A549 (cell line): ENCODE data around the gene CFD. TPM values are rescaled to one million over a fixed set of nuclear protein-coding genes. Genes with fewer than 3 reads are reported as not detected.

Experiments
- ATAC-seq, 2 experiments: fragments of 200-7000 bp in 1 of 2; fragments of >200 bp in 1 of 2; cut with Nextera tagmentation in 1 of 2; cut with Tn5 transposase in 1 of 2; 3 replicates each; pipeline versions ENCODE4 v1.8.0 to v1.9.1; 2018 to 2020; ENCODE audit warnings: mild to moderate bottlenecking in 1 of 2, moderate library complexity in 1 of 2
- CTCF ChIA-PET: fragments of 300-600 bp; sonication (Branson Sonifier 250); formaldehyde crosslinking; extraction: SDS; loops from one replicate; lab custom pipeline; 2021; ENCODE audit warnings: antibody characterized with exemption, inconsistent platforms; lab: Yijun Ruan, JAX
- POLR2A ChIA-PET: fragments of 350-600 bp; formaldehyde crosslinking; extraction: SDS; loops from one replicate; lab custom pipeline; 2021; ENCODE audit warnings: antibody characterized with exemption, inconsistent platforms; lab: Yijun Ruan, JAX
- DNase-seq, 2 experiments: peaks; one replicate each; pipeline versions ENCODE4 v3.0.0 to v3.0.0-alpha.2; 2011 to 2016; ENCODE audit warnings: low read depth in 1 of 2, low spot score in 1 of 2
- FAIRE-seq: peaks from 2 replicates; lab custom pipeline; 2011; peaks lifted over from hg19 to GRCh38; lab: Jason Lieb, UNC
- H3K27ac ChIP-seq, 2 experiments: fragments of >200 bp; sonication (Bioruptor Twin); formaldehyde crosslinking; 3 replicates each; pipeline ENCODE4 v1.5.1; 2016 to 2017
- H3K4me1 ChIP-seq: fragments of >200 bp; sonication (Bioruptor Twin); formaldehyde crosslinking; 3 replicates; pipeline ENCODE4 v1.6.1; 2016
- H3K4me2 ChIP-seq: fragments of >200 bp; sonication (Bioruptor Twin); formaldehyde crosslinking; 3 replicates; pipeline ENCODE4 v1.6.1; 2016
- H3K4me3 ChIP-seq: fragments of >200 bp; sonication (Bioruptor Twin); formaldehyde crosslinking; 3 replicates; pipeline ENCODE4 v1.5.1; 2016
- H3K9me3 ChIP-seq: fragments of >200 bp; sonication (Bioruptor Twin); formaldehyde crosslinking; 3 replicates; pipeline ENCODE4 v1.6.1; 2016
- EHF ChIP-seq: fragments of 250-450 bp; sonication (Bioruptor Pico); IDR thresholded peaks from 2 replicates; pipeline ENCODE4 v1.5.0; 2020; ENCODE audit warnings: mild to moderate bottlenecking
- HOXA7 ChIP-seq: fragments of 250-450 bp; sonication (Bioruptor Pico); IDR thresholded peaks from 2 replicates; pipeline ENCODE4 v1.5.0; 2020; ENCODE audit warnings: mild to moderate bottlenecking, moderate library complexity
- JUN ChIP-seq, 2 experiments: fragments of >200 bp; sonication (Bioruptor Twin); formaldehyde crosslinking; IDR thresholded peaks; 2 replicates in 1 of 2; 3 replicates in 1 of 2; pipeline ENCODE4 v1.6.1; 2016 to 2017
- NFE2L2 ChIP-seq: fragments of 150-350 bp; conservative IDR thresholded peaks from 2 replicates; pipeline ENCODE4 v1.6.1; 2014; ENCODE audit warnings: low read length
- TFCP2L1 ChIP-seq: fragments of 250-450 bp; sonication (Bioruptor Pico); IDR thresholded peaks from 2 replicates; pipeline ENCODE4 v1.5.0; 2021; ENCODE audit warnings: mild to moderate bottlenecking
- TP53 ChIP-seq: fragments of 250-450 bp; sonication (Bioruptor Pico); IDR thresholded peaks from 2 replicates; pipeline ENCODE4 v1.5.0; 2021; ENCODE audit warnings: mild to moderate bottlenecking, moderate library complexity
- WGBS: methylation state at CpG from one replicate; pipeline ENCODE4 v1.1.6; 2017; ENCODE audit errors: missing lambda C conversion rate; 5-methylcytosine and 5-hydroxymethylcytosine counted together
- polyA plus RNA-seq, 4 experiments: library from polyadenylated mRNA; depleted of rRNA in 3 of 4; stranded (reverse); fragments of >200 nt; fragmentation: RNase III in 1 of 4; extraction: RNeasy Plus Mini Kit Qiagen cat#74134 plus additional on column Dnase treatment in 1 of 4; gene quantifications; 2 replicates in 3 of 4; 3 replicates in 1 of 4; pipeline ENCODE4 v1.2.3, GENCODE V29; 2011 to 2017
- TF ChIP-seq, protein P1 (sequence below): IDR thresholded peaks from 2 replicates; pipeline ENCODE4 v1.6.1; 2012
- TF ChIP-seq, protein P2 (sequence below): IDR thresholded peaks from 2 replicates; pipeline ENCODE4 v1.6.1; 2012
- TF ChIP-seq, protein P3 (sequence below): fragments of 200-600 bp; sonication (generic); IDR thresholded peaks from 2 replicates; pipeline ENCODE4 v1.6.1; 2016; ENCODE audit warnings: antibody characterized with exemption, mild to moderate bottlenecking, moderate library complexity

The CFD gene
- polyA plus RNA-seq, 2 of the 4 experiments (the other 2 are of a cell fraction) = 7.6 to 14.3 TPM

DNA sequence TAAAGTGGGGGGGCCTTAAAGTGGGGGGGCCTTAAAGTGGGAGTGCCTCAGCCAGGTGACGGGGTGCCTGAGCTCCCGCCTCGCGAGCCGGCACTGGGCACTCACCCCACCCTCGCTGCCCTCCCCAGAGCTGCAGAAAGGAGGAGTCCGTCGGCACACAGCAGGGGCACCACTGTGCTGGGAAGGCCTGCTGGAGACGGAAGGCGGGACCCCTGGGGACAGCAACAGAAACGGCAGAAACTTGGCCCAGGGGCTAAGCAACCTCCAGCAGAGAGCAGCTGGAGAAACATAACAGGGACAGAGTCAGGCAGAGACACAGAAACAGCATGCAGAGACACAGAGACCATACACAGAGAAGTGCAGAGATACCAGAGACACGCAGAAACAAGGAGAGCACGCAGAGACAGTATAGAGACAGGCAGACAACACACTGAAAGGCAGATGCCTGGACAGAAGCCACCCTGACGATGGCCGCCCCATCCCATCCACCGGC lies 7.9 kb downstream of the CFD start:
- FAIRE-seq (no peak), DNase-seq (no peak), ATAC-seq (no peak)
- 70% methylated on average over 5 of the region's 16 CpGs for WGBS
- H3K9me3 ChIP-seq = no peaks in the 10 kb centered on the region
- H3K27ac ChIP-seq = peak overlapping the region in 1 of 2 experiments; percentile 95; a peak in 2 of 6 replicates
- peaks cover 39% of the 10 kb centered on the region for H3K4me1 ChIP-seq
- ChIA-PET POLR2A (no interaction called here), CTCF (interaction anchor here (1.0 to 3.1 kb wide), 2 partner anchors 8 to 10 kb away, joined by 5 to 13 read pairs; partner anchors contain the start of gene CFD)
- H3K4me2 ChIP-seq = no peak overlapping the region
- H3K4me3 ChIP-seq = no peak overlapping the region
- TF ChIP-seq, protein P1, sequence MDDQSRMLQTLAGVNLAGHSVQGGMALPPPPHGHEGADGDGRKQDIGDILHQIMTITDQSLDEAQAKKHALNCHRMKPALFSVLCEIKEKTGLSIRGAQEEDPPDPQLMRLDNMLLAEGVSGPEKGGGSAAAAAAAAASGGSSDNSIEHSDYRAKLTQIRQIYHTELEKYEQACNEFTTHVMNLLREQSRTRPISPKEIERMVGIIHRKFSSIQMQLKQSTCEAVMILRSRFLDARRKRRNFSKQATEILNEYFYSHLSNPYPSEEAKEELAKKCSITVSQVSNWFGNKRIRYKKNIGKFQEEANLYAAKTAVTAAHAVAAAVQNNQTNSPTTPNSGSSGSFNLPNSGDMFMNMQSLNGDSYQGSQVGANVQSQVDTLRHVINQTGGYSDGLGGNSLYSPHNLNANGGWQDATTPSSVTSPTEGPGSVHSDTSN = peak; percentile 40; the same call in 1 of the 2 replicates
- TF ChIP-seq, protein P2, sequence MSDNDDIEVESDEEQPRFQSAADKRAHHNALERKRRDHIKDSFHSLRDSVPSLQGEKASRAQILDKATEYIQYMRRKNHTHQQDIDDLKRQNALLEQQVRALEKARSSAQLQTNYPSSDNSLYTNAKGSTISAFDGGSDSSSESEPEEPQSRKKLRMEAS = no peak
- no peak for TF ChIP-seq NFE2L2

DNA sequence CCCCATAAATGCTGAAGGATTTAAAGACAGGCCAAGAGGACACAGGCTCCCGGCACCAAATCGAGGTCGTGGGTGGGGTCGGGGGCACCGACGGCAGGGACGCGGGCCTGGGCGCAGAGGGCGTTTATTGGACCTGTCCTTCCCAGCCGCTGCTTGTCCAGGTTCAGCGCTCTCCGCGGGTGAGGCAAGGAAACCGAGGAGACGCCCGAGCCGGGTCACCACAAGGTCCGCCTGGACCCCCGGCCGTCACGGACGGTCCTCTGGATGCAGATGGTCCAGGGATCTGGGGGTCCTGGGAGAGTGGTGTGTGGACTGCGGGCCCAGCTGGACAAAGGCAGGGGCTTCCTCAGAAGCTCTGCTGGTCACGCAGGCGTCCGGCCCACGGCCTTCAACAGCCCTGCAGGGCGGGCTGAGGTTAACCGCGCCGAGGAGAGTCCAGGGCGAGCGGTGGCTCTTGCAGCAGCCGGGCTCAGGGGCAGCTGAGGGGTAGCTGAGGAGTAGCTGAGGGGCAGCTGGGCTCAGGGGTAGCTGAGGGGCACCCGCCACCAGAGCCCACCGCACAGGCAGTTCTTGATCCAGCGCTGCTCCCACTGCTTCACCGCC lies 8.5 kb downstream of the CFD start:
- FAIRE-seq = no peak
- ChIA-PET CTCF (interaction anchor here (1.0 to 3.1 kb wide), 2 partner anchors 8 to 11 kb away, joined by 5 to 13 read pairs; partner anchors contain the start of gene CFD), POLR2A (no interaction called here)
- peak overlapping the region in 1 of 2 experiments; percentile 95; a peak in 3 of 6 replicates for H3K27ac ChIP-seq
- H3K4me3 ChIP-seq = no peak overlapping the region
- no peak for DNase-seq
- peaks cover 41% of the 10 kb centered on the region for H3K4me1 ChIP-seq
- ATAC-seq = no peak
- no peak overlapping the region for H3K4me2 ChIP-seq
- H3K9me3 ChIP-seq = no peaks in the 10 kb centered on the region
- TF ChIP-seq EHF (CRISPR knock-in tag) (no peak), JUN (IDR thresholded peaks at IDR 0.05) (0 out of 5 replicates have a peak, but pooled peaks of 1 of the 2 experiments have one; percentile 3)
- TF ChIP-seq, protein P3, sequence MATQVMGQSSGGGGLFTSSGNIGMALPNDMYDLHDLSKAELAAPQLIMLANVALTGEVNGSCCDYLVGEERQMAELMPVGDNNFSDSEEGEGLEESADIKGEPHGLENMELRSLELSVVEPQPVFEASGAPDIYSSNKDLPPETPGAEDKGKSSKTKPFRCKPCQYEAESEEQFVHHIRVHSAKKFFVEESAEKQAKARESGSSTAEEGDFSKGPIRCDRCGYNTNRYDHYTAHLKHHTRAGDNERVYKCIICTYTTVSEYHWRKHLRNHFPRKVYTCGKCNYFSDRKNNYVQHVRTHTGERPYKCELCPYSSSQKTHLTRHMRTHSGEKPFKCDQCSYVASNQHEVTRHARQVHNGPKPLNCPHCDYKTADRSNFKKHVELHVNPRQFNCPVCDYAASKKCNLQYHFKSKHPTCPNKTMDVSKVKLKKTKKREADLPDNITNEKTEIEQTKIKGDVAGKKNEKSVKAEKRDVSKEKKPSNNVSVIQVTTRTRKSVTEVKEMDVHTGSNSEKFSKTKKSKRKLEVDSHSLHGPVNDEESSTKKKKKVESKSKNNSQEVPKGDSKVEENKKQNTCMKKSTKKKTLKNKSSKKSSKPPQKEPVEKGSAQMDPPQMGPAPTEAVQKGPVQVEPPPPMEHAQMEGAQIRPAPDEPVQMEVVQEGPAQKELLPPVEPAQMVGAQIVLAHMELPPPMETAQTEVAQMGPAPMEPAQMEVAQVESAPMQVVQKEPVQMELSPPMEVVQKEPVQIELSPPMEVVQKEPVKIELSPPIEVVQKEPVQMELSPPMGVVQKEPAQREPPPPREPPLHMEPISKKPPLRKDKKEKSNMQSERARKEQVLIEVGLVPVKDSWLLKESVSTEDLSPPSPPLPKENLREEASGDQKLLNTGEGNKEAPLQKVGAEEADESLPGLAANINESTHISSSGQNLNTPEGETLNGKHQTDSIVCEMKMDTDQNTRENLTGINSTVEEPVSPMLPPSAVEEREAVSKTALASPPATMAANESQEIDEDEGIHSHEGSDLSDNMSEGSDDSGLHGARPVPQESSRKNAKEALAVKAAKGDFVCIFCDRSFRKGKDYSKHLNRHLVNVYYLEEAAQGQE = no peak
- 92% methylated on average over 31 of the region's 39 CpGs for WGBS

DNA sequence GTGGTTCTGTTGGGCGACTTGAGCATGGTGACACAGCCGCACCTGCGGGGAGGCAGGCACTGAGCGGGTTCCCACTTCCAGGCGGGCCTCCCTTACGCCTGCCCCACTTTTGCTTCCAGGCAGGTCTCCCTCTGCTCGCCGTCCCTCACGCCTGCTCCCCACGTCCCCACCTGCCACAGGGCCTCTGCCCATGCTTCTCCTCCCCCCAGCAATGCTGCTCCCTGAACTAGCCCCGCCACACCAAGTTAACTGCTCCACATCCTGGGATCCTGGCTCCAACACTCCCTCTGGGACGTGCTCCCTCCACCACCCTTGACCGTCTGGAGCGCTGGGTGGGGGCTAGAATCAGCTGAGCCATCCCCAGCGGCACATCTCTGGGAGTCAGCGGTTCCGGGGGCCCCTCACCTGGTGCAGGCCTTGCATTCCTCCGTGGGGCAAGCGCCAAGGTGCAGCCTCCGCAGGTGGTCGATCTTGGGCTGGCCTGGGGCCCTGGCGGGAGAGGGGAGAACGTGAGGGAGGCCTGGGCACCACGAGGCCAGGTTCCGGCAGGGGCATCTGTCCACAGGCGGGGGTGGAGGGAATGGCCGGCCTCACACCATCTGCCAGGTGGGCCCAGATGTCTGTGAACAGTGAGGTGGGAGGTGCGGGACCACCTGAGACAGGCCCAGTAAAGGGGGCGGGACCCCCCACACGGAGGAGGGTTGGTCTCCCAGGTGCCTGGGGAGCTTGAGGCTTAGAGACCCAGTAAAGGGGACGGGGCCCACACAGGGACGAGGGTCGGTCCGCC lies 9.2 kb downstream of the CFD start:
- ATAC-seq = no peak

More for the DNA sequence above, 9.2 kb downstream of the CFD start:
- WGBS = 88% methylated on average over 11 of the region's 34 CpGs
- FAIRE-seq = no peak
- no peak overlapping the region for H3K4me3 ChIP-seq
- TF ChIP-seq, protein P1 = peak; percentile 11; the same call in 1 of the 2 replicates
- TF ChIP-seq TP53 (CRISPR knock-in tag) = 0 out of 2 replicates have a peak, but pooled peaks have one; percentile 18
- TF ChIP-seq EHF (CRISPR knock-in tag) = peak; percentile 70; the same call in 1 of the 2 replicates
- no peak for TF ChIP-seq TFCP2L1 (CRISPR knock-in tag)
- 0 out of 2 replicates have a peak, but pooled peaks have one; percentile 16 for TF ChIP-seq HOXA7 (CRISPR knock-in tag)
- TF ChIP-seq, all 56 proteins: peak for 4
- H3K4me1 ChIP-seq = peaks cover 47% of the 10 kb centered on the region
- no peak for DNase-seq
- peak overlapping the region; percentile 81 to 95 for H3K27ac ChIP-seq
- ChIA-PET POLR2A (no interaction called here), CTCF (interaction anchor here (1.0 to 3.1 kb wide), 2 partner anchors 9 to 12 kb away, joined by 5 to 13 read pairs; partner anchors contain the start of gene CFD)
- peak overlapping the region; percentile 71 for H3K4me2 ChIP-seq
- no peaks in the 10 kb centered on the region for H3K9me3 ChIP-seq
